GM12892 (cell line): ENCODE measurements around the gene PADI1.

Experiments used
- POLR2A ChIP-seq: IDR thresholded peaks from 2 replicates; pipeline ENCODE4 v1.6.1; 2011; ENCODE audit warnings: low read depth, low read length, control low read depth
- POLR2AphosphoS5 ChIP-seq: IDR thresholded peaks from 2 replicates; pipeline ENCODE4 v1.6.1; 2011; ENCODE audit warnings: low read depth, low read length, control low read depth

DNA sequence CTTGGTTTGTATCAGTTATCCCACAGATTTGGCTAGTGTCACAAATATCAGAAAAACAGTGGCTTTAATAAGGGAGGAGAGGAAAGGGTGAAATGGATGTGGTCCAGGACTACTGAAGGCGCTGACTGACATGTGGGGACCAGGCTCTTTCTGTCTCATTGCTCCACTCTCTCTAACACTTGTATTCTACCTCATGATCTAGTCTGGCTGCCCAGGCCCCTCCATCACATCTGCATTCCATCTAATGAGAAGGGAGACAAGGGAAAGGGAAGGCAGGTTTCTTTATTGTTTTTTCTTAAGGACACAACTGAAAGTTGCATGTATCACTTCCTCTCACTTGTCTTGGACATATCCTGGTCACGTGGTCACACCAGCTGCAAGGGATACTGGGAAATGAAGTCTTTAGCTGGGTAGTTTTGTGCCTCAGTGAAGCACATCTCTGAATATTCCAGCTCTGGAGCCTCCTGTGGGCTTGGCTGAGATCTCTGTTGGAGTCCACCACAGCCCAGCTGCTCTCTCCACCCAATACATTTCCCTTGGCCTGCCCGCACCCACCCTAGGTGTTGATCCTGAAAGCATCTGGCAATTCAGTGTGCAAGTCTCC, 43.7 kb upstream of the PADI1 start:
- TF ChIP-seq POLR2AphosphoS5 = no peak
- no peak for TF ChIP-seq POLR2A
